ENCODE results near the gene LRRC74B.

- no peak for TF ChIP-seq CTCF (IDR thresholded peaks at IDR 0.05; ENCODE audit: poor library complexity)
- no peak for TF ChIP-seq EZH2phosphoT487 (IDR thresholded peaks at IDR 0.05; ENCODE audit: low read depth, severe bottlenecking, unreplicated experiment)
- no peak for TF ChIP-seq EZH2 (IDR thresholded peaks at IDR 0.05; ENCODE audit: borderline replicate concordance)
Observed at GRCh38 chr22:21033895-21034294, 11.9 kb upstream of the LRRC74B start.

Data from hepatocyte (in vitro differentiated cells).